Panc1 (cell line): ENCODE measurements around the gene PHKB.

Experiments used
- CTCF ChIP-seq: fragments of 450-650 bp; IDR thresholded peaks from 2 replicates; pipeline ENCODE4 v1.5.1; 2017; ENCODE audit warnings: mild to moderate bottlenecking
- POLR2AphosphoS5 ChIP-seq: IDR thresholded peaks from 2 replicates; pipeline ENCODE4 v1.6.1; 2012; ENCODE audit warnings: mild to moderate bottlenecking, low read depth, low read length, moderate library complexity
- REST ChIP-seq, 2 experiments: IDR thresholded peaks; 2 replicates each; pipeline ENCODE4 v1.6.1; 2011 to 2012; ENCODE audit warnings: low read depth in 2 of 2, control low read depth in 1 of 2, low read length in 1 of 2, mild to moderate bottlenecking in 1 of 2, moderate library complexity in 1 of 2; ENCODE audit not compliant: insufficient read depth in 1 of 2
- SIN3A ChIP-seq: IDR thresholded peaks from 2 replicates; pipeline ENCODE4 v1.6.1; 2012; ENCODE audit warnings: low read depth, mild to moderate bottlenecking, low read length, moderate library complexity, borderline replicate concordance; ENCODE audit not compliant: insufficient read depth
- TCF7L2 ChIP-seq: IDR thresholded peaks from 2 replicates; pipeline ENCODE4 v1.6.1; 2011; ENCODE audit warnings: mild to moderate bottlenecking, low read depth, low read length, inconsistent platforms

- TF ChIP-seq CTCF = no peak
- no peak for TF ChIP-seq SIN3A
- TF ChIP-seq REST (IDR thresholded peaks at IDR 0.05; ENCODE audit: insufficient read depth in 1 of 2, low read depth in 2 of 2, low read length in 1 of 2) = no peak
- TF ChIP-seq POLR2AphosphoS5 = no peak
- TF ChIP-seq TCF7L2 = no peak
These were observed 14.7 kb downstream of the PHKB start for GRCh38 chr16:47475786-47476185.
